Heart right ventricle (tissue), 16 donors: Measurements from ENCODE around the gene TMTC1. TPM values are rescaled to one million over a fixed set of nuclear protein-coding genes. Genes with fewer than 3 reads are reported as not detected.

Experiments used
- ATAC-seq, 8 donors: fragments of 200-7000 bp; cut with Tn5 transposase; one replicate each; pipeline ENCODE4 v1.9.1; 2020; ENCODE audit warnings: mild to moderate bottlenecking in 8 of 8, moderate library complexity in 8 of 8, moderate number of reproducible peaks in 1 of 8
- DNase-seq, 2 donors: peaks; one replicate each; pipeline ENCODE4 v3.0.0-alpha.2; 2020
- H3K27ac ChIP-seq, 10 donors: fragments of 200-600 bp; sonication (generic) in 2 of 10; one replicate each; pipeline versions ENCODE4 v1.5.0 to v1.8.0; 2020 to 2022; ENCODE audit warnings: mild to moderate bottlenecking in 3 of 10
- H3K27me3 ChIP-seq, 7 donors: fragments of 200-600 bp; one replicate each; pipeline ENCODE4 v1.8.0; 2021 to 2022; ENCODE audit warnings: mild to moderate bottlenecking in 2 of 7
- H3K36me3 ChIP-seq, 9 donors: fragments of 200-600 bp; sonication (generic) in 1 of 9; one replicate each; pipeline versions ENCODE4 v1.5.0 to v1.8.0; 2020 to 2022; ENCODE audit warnings: mild to moderate bottlenecking in 2 of 9
- H3K4me1 ChIP-seq, 9 donors: fragments of 200-600 bp; sonication (generic) in 1 of 9; one replicate each; pipeline versions ENCODE4 v1.5.0 to v1.8.0; 2020 to 2022; ENCODE audit warnings: mild to moderate bottlenecking in 4 of 9
- H3K4me3 ChIP-seq, 10 donors: fragments of 200-600 bp; sonication (generic) in 2 of 10; one replicate each; pipeline versions ENCODE4 v1.5.0 to v1.8.0; 2020 to 2022; ENCODE audit warnings: mild to moderate bottlenecking in 7 of 10, moderate library complexity in 2 of 10
- H3K9me3 ChIP-seq, 11 donors: fragments of 200-600 bp in 10 of 11; sonication (generic) in 2 of 11; one replicate each; pipeline versions ENCODE4 v1.5.0 to v1.8.0; 2013 to 2022; ENCODE audit warnings: mild to moderate bottlenecking in 2 of 11, control low read depth in 1 of 11, moderate library complexity in 1 of 11
- WGBS, 2 donors: extraction: QIAGEN DNeasy Blood & Tissue Kit; methylation state at CpG; one replicate each; pipeline ENCODE4 v1.1.7; 2013; ENCODE audit warnings: inconsistent platforms in 1 of 2; 5-methylcytosine and 5-hydroxymethylcytosine counted together
- intact Hi-C, 10 donors: fragments of 100-400 bp; cut with DNase I; formaldehyde crosslinking; loops; one replicate each; pipeline versions ENCODE4 v1.11.1 to v1.14.2; 2022
- polyA plus RNA-seq, 2 donors: library from polyadenylated mRNA; stranded (reverse); fragments of 200-250 nt; gene quantifications; one replicate each; pipeline ENCODE4 v1.2.3, GENCODE V29; 2013
- total RNA-seq, 10 donors: library from RNA; stranded (reverse); fragmentation: NEBNext Ultra II Directional in 3 of 10; extraction: Animal tissue kit (Norgen Biotek cat#: 25700) in 3 of 10; gene quantifications; one replicate each; pipeline versions ENCODE4 v1.2.1 to v1.2.4, GENCODE V29; 2021 to 2023
- TF ChIP-seq, protein P1 (sequence below), 9 donors: fragments of 200-600 bp; sonication (generic) in 2 of 9; IDR thresholded peaks; one replicate each; pipeline versions ENCODE4 v1.5.0 to v1.8.0; 2021 to 2022; ENCODE audit warnings: antibody characterized with exemption in 9 of 9, mild to moderate bottlenecking in 5 of 9, moderate library complexity in 1 of 9
- donor health status: Arrhythmogenic right ventricular cardiomyopathy.
- donor health status: ischemic (EF 13 %, LVEDD 7.1; RV severe dilation, severe dysfunction).
- donor health status: healthy with polysubstance abuse.
- donor health status: DM: no; HTN: yes; CAD: no.
- donor health status: DM: no; HTN: no; CAD: no.
- donor health status: ischemic (EF 25% LVEDD 6.9; RV normal size, moderate dysfunction).
- donor health status: ischemic (EF 25% LVEDD 5.7; RV mildly dilated, moderate dysfunction).
- donor health status: healthy.
- donor health status: DM: yes; HTN: yes; CAD: no.
- donor health status: Ischemic cardiomyopathy.
- donor health status: ischemic (EF 35%, LVEDD 5.7; RV mildly dilated, moderate dysfunction).
- donor health status: nonischemic (EF 11% LVEDD 7.7; RV severe dilation, severe dysfunction).
- donor health status: DM: yes; HTN: yes; CAD: no.
- donor health status: PGD.
- donor health status: ischemic (EF 29% LVEDD 5.4; RV normal size, mild dysfunction).
- donor health status: nonischemic (EF 23%, LVEDD 6.1; RV moderate dilation, normal function).

The TMTC1 gene
- total and polyA plus RNA-seq, 12 donors: 9.6 to 54.2 (median 22.9) TPM

DNA sequence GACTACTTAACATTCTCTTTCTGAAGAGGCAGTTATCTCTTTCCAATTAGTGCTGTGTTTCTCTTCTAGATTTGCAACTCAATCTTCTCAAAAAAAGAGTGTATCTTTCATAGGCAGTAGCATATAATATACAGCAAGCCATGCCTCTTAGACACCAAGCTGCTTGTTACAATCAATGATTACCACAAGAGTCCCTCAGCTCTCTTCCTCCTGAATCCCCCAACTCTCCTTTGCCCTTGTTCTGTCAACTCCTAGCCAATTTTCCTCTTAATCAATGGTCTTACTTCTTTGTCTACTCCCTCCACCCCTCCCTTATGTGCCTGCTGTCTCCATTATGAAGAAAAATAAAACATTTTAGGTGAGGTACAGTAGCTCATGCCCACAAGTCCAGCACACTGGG lies 2.6 kb downstream of the TMTC1 start:
- intact Hi-C loops: loop anchor here in 8 of 10 donors (5.0 to 10.0 kb wide), 12 partner anchors 34 to 229 kb away; no protein-coding TSS in a partner anchor
- ATAC-seq (no peak), DNase-seq (no peak)
- TF ChIP-seq, protein P1, sequence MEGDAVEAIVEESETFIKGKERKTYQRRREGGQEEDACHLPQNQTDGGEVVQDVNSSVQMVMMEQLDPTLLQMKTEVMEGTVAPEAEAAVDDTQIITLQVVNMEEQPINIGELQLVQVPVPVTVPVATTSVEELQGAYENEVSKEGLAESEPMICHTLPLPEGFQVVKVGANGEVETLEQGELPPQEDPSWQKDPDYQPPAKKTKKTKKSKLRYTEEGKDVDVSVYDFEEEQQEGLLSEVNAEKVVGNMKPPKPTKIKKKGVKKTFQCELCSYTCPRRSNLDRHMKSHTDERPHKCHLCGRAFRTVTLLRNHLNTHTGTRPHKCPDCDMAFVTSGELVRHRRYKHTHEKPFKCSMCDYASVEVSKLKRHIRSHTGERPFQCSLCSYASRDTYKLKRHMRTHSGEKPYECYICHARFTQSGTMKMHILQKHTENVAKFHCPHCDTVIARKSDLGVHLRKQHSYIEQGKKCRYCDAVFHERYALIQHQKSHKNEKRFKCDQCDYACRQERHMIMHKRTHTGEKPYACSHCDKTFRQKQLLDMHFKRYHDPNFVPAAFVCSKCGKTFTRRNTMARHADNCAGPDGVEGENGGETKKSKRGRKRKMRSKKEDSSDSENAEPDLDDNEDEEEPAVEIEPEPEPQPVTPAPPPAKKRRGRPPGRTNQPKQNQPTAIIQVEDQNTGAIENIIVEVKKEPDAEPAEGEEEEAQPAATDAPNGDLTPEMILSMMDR (IDR thresholded peaks at IDR 0.05): no peak
- H3K27ac ChIP-seq: peak overlapping the region in 2 of 10 donors; percentile 91 to 93
- peak overlapping the region in 9 of 10 donors; percentile 60 to 93 (median 83) for H3K4me3 ChIP-seq
- H3K4me1 ChIP-seq: peaks cover 0 to 45% (median 20%) of the 10 kb centered on the region in 9 donors
- peaks cover 0 to 8% (median 0%) of the 10 kb centered on the region in 9 donors for H3K36me3 ChIP-seq
- H3K9me3 ChIP-seq: peaks cover 0 to 9% (median 0%) of the 10 kb centered on the region in 11 donors
- peaks cover 0 to 39% (median 0%) of the 10 kb centered on the region in 7 donors for H3K27me3 ChIP-seq

DNA sequence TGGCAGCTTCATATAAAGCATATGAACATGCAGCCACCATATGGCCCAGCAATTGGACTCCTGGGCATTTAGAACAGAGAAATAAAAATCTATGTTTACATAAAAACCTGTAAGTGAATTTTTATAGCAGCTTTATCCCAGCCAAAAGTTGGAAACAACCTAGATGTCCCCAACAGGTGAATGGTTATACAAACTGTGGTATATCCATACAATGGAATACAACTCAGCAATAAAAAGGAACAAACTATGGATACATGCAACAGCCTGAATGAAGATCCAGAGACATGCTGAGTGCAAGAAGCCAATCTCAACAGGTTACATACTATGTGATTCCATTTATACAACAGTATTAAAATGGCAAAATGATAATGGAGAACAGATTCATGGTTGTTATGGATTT lies 3.7 kb downstream of the TMTC1 start:
- ATAC-seq (no peak), DNase-seq (no peak)
- TF ChIP-seq, protein P1 (IDR thresholded peaks at IDR 0.05): no peak
- peaks cover 0 to 45% (median 20%) of the 10 kb centered on the region in 9 donors for H3K4me1 ChIP-seq
- H3K4me3 ChIP-seq: no peak overlapping the region
- peaks cover 0 to 14% (median 0%) of the 10 kb centered on the region in 11 donors for H3K9me3 ChIP-seq
- H3K27ac ChIP-seq: no peak overlapping the region
- peaks cover 0 to 8% (median 0%) of the 10 kb centered on the region in 9 donors for H3K36me3 ChIP-seq
- intact Hi-C loops: loop anchor here in 8 of 10 donors (5.0 to 10.0 kb wide), 12 partner anchors 33 to 228 kb away; no protein-coding TSS in a partner anchor
- peaks cover 0 to 28% (median 0%) of the 10 kb centered on the region in 7 donors for H3K27me3 ChIP-seq

DNA sequence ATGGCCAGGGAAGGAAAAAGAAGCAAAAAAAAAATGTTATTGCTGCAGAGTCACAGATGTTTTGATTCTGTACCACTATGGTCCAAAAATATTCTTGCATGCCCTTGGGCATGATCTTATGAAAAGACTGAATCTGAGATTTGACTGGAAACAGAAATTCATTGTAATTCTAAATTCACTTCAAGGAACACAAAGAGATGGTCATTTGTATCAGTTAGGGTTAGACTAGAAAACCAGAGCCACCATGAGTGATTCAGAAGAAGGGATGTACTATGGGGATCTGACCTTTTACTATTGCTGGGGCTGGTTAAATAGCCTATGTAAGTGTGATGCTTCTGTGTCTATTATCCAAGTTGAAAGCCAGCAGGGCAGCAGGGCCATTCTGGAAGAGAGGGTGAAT lies 5.2 kb downstream of the TMTC1 start:
- intact Hi-C loops: loop anchor here in 1 of 10 donors (10.0 kb wide), 1 partner anchor 124 kb away; no protein-coding TSS in a partner anchor
- H3K4me1 ChIP-seq: peaks cover 0 to 48% (median 22%) of the 10 kb centered on the region in 9 donors
- no peak for ATAC-seq

DNA sequence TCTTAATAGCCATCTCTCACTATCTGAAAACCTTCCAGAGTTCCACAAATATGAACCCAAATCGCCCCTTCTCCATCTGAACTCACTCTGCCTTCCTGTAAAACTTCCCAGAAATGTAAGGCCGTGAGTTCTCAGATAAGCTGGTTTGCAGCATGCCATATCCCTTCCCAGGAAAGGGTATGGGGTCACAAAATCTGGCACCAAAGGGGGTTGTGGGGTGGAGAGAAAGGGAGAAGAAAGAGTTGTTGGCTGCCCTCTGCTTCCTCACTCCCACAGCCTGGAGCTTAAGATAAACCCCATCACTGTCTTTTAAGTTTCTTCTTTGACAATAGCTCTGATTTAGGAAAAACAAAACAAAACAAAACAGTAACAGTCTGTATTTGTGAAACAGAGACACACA lies 10.7 kb downstream of the TMTC1 start:
- ATAC-seq (no peak), DNase-seq (no peak)
- WGBS, 2 donors: 55 to 62% methylated on average over 2 of the region's 2 CpGs
- H3K4me3 ChIP-seq: no peak overlapping the region
- H3K27ac ChIP-seq: peak overlapping the region in 1 of 10 donors; percentile 9
- peaks cover 0 to 7% (median 0%) of the 10 kb centered on the region in 9 donors for H3K36me3 ChIP-seq
- no peaks in the 10 kb centered on the region for H3K27me3 ChIP-seq
- peaks cover 0 to 10% (median 0%) of the 10 kb centered on the region in 11 donors for H3K9me3 ChIP-seq
- TF ChIP-seq, protein P1 (IDR thresholded peaks at IDR 0.05): no peak
- H3K4me1 ChIP-seq: peaks cover 0 to 55% (median 23%) of the 10 kb centered on the region in 9 donors
- intact Hi-C loops: loop anchor here in 1 of 10 donors (10.0 kb wide), 1 partner anchor 118 kb away; no protein-coding TSS in a partner anchor

More for the DNA sequence above, 5.2 kb downstream of the TMTC1 start:
- TF ChIP-seq, protein P1 (IDR thresholded peaks at IDR 0.05): no peak
- Histone ChIP-seq H3K4me3 (no peak overlapping the region), H3K9me3 (peaks cover 0 to 14% (median 0%) of the 10 kb centered on the region in 11 donors), H3K27me3 (peaks cover 0 to 13% (median 0%) of the 10 kb centered on the region in 7 donors), H3K27ac (no peak overlapping the region), H3K36me3 (peaks cover 0 to 8% (median 0%) of the 10 kb centered on the region in 9 donors)
- no peak for DNase-seq
